NCI-H748 (cell line): Measurements from ENCODE around the gene OR1N2.
"Not testable (repeated sequence)": the region's sequence is repeated elsewhere in the genome, so short reads cannot be mapped to it uniquely, and the experiment has no call there.

ENCODE experiments used
- DNase-seq: peaks from one replicate; lab custom pipeline; 2025; ENCODE audit not compliant: unreplicated experiment; lab: John Stamatoyannopoulos, UW

OR1N2 gene, protein sequence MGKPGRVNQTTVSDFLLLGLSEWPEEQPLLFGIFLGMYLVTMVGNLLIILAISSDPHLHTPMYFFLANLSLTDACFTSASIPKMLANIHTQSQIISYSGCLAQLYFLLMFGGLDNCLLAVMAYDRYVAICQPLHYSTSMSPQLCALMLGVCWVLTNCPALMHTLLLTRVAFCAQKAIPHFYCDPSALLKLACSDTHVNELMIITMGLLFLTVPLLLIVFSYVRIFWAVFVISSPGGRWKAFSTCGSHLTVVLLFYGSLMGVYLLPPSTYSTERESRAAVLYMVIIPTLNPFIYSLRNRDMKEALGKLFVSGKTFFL

DNA sequence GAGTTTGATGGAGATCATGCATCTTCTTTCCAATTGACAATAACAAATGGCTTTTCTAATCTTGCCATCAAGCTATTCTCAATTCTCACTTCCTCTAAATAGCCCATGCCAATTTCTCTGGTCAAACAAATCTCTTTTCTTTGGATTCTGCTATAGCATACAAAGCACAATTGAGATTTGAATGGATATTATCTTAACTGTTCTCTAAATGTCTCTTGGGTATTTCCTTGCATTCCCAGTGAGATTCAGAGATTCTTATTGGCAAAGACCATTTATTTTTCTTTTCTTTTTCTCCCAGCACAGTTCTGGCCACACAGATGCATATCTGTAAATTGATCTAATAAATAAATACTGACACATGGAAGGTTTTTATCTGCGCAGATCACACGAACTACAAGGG lies at the start of gene OR1N2:
OR1N2 (plus strand) TSS at position 301 of the 400 bp plus-strand sequence. CDS start 100 bp downstream, outside the sequence.
- DNase-seq, result no peak

DNA sequence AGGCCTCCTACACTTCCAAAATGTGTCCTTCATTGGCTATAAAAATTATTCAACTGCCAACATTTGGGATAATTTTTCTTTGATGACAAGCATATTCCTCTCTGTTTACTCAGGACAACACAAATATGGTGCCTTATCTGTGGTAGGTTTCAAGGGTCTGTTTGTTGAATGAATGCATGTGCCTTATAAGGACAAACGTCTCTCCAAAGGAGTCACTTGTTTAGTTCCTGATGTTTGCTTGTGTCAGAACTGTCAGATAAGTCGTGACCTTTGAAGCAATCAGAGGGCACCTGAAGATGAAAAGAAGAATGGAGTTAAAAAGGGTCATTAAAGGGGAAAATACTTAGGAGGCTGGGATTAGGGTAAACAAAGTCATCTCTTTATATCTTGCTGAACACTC lies 45.9 kb upstream of the OR1N2 start:
- no peak for DNase-seq

DNA sequence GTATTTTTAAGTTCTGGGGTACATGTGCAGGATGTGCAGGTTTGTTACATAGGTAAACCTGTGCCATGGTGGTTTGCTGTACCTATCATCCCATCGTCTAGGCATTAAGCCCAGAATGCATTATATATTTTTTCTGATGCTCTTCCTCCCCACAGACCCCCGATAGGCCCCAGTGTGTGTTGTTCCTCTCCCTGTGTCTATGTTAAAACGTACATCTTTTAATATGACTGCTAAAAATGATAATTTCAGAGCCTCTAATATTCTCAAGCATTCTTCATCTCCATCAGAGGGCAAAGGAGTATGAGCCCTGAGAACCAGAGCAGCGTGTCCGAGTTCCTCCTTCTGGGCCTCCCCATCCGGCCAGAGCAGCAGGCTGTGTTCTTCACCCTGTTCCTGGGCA lies 42.4 kb upstream of the OR1N2 start, which contains the start of gene OR1J2:
OR1J2 (plus strand) TSS at position 301 of the 400 bp plus-strand sequence; CDS start at position 301, 0 bp downstream.
- DNase-seq, result no peak

DNA sequence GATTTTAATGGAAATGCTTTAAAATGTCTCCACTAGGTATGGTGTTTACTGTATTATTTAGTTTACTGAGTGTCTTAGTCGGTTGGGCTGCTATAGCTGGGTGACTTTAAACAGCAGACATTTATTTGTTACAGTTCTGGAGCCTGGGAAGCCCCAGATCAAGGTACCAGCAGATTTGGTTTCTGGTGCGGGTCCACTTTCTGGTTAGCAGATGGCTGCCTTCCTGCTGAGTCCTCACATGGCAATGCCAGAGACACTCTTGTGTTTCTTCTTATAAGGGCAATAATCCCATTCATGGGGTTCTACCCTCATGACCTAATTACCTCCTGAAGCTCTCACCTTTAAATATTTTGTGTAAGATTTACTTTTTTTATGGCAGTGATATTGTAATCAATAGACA lies 34.7 kb upstream of the OR1N2 start:
- no peak for DNase-seq

DNA sequence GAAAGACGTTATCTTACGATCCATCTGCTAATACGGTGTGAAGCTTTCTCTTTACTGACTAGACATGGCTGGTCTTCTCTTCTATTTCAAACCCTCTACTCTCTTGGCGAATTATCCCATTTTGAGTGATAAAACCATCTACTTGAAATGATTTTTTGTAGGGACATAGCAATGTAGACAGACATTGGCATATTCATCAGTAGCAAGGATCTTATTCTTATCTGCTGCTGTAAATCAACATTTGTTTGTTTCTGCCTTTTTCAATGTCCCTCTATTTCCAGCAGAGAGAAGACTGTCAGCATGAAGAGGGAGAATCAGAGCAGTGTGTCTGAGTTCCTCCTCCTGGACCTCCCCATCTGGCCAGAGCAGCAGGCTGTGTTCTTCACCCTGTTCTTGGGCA lies 34.1 kb upstream of the OR1N2 start, which contains the start of gene OR1J4:
OR1J4 (plus strand) TSS at position 301 of the 400 bp plus-strand sequence; CDS start at position 301, 0 bp downstream.
- DNase-seq, result no peak

DNA sequence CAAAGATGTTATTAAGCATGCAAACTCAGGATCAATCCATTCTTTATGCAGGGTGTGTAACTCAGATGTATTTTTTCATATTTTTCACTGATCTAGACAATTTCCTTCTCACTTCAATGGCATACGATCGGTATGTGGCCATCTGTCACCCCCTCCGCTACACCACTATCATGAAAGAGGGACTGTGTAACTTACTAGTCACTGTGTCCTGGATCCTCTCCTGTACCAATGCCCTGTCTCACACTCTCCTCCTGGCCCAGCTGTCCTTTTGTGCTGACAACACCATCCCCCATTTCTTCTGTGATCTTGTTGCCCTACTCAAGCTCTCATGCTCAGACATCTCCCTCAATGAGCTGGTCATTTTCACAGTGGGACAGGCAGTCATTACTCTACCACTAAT lies 33.5 kb upstream of the OR1N2 start:
- DNase-seq, result no peak

DNA sequence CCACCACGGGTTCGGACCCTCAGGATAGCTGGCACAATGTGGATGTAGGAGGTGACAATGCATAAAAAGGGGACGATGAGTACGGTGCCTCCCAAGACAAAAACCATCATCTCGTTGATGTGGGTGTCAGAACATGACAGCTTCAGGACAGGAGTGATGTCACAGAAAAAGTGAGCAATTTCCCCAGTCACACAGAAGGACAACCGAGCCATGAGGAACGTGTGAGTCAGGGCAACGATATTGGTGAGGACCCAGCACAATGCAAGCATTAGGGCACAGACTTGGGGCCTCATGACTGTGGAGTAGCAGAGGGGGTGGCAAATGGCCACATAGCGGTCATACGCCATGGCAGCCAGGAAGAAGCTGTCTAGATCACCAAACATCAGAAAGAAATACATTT lies 26.3 kb upstream of the OR1N2 start:
- DNase-seq, result no peak

DNA sequence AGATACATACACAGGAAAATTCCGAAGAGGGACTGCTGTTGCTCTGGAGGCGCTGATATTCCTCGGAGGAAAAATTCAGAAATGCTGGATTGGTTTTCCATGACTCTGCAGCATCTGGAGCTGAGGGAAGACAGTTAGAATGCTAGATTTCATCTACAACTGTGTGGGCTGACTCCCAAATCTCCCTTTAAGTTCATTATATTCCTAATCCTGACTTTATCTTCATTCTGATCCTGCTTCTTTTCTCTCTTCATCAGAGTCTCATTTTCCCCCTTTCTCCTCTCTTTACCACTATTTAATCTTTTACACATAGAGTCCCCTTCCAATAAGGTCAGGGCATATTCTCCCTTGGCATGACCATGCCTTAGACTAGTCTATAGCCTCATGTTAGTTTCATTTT lies 25.7 kb upstream of the OR1N2 start, which contains the start of gene OR1N1:
OR1N1 (minus strand) TSS at position 101 of the 400 bp plus-strand sequence; CDS start at position 101, 0 bp downstream.
- DNase-seq, result no peak

DNA sequence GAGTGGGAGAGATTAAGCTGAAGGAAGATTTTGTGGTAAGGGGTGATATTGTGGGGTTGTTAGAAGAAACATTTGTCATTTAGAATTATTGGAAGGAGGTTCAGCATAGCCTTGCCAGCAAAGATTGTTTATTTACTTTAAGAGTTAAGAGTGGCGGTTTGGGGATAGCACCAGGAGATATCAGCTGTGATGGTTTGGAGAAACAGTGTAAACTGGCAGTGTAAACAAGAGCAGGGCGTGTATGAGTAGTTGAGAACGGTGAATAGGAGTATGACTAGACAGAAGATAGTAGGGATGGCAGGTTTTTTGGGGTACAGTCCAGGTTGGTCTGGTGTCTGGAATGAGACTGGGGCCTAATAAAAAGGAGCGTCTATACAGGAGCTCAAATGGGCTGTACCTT lies 21.8 kb upstream of the OR1N2 start:
- not testable (repeated sequence) for DNase-seq

DNA sequence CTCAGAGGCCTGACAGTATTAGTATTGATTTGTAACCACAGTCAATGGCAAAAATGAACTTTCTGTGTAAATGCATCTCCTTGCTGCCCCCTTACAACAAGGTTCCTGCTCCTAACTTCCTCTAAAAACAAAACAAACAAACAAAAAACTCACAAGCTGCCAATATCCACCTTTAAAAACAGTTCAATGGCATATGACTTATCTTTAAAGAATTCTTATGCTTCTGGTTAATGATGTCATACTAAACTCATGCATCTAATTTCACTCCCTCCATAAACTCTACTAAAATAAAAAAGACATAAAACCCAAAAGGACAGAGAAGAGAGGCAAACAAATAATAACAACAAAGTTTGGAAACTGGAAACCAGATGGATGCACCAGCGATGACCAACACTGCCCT lies 16.8 kb upstream of the OR1N2 start:
- DNase-seq, result no peak

DNA sequence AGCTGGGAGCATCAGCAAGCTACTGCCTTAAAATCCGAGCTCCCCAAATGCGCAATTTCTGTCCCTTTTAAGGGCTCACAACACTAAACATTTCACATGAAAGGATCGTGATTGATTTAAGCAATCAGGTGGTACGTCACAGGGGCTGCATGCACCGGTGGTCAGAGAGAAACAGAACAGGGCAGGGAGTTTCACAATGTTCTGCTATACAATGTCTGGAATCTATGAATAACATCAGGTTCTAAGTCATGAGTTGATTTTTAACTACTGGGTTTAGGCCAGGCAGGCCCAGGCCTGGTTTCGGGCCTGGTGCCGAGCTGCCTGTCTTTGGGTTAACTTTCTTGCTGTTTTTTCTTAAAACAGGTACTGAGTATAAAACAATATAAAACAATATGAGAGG lies 15.8 kb upstream of the OR1N2 start:
- not testable (repeated sequence) for DNase-seq

DNA sequence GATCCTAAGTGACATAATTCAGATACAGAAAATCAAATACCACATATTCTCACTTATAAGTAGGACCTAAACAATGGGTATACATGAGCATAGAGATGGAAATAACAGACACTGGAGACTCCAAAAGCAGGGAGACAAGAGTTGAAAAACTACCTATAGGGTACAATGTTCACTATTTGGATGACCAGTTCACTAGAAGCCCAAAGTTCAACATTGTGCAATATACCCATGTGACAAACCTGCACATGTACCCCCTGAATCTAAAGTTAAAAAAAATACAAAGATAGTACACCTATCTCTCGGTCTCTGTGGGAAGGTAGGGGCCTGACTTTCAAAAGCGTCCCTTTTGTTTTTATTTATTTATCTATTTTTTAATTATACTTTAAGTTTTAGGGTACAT lies 14.2 kb upstream of the OR1N2 start:
- no peak for DNase-seq

DNA sequence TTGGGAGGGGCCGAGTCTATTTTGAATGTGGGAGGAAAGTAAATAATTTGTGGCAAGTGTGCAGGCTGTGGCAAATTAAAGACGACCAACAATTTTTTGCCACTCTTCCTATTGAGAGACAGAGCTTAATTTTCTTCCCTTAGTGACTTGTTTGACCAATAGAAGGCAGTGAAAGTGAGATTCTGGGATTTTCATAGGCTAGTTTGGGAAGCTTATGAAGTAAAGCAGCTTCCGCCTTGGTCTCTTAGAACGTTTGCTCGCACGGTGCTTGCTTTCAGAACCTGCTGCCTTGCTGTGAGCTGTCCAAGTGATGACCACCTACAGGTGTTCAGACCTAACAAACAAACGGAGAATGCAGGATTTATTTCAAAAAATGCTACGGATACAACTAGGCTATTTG lies 6.7 kb upstream of the OR1N2 start:
- peak; percentile 79 for DNase-seq

DNA sequence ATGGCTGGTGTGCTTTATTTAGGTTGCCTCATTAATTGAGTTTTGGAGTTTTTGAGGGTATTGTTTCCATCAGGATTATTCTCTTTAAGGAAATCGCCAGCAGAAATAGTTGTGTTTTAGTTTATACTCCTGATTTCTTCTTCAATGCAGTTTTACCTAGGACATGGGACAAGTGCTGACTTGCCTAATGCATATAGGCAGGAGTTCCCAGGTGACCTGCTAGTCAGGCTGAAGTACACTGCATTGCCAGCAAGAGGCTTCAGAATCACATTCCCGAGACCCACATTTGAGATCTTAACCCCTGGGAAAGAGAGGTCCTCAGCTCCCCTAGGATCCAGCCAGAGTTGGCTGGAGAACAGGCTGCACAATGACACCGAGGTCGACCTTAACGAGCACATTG lies 1.5 kb upstream of the OR1N2 start:
- DNase-seq, result no peak

DNA sequence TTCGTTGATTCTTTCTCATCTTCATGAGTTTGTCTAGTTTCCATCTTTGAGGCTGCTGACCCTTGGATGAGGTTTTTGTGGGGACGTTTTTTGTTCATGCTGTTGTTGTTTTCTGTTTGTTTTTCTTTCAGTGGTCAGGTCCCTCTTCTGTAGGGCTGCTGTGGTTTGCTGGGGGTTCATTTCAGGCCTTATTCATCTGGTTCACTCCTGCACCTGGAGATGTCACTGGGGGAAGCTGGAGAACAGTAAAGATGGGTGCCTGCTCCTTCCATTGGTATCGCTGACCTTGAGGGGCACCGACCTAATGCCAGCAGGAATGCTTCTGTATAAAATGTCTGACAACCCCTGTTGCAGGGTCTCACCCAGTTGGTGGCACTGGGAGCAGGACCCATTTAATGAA lies 8.5 kb downstream of the OR1N2 start:
- no peak for DNase-seq

DNA sequence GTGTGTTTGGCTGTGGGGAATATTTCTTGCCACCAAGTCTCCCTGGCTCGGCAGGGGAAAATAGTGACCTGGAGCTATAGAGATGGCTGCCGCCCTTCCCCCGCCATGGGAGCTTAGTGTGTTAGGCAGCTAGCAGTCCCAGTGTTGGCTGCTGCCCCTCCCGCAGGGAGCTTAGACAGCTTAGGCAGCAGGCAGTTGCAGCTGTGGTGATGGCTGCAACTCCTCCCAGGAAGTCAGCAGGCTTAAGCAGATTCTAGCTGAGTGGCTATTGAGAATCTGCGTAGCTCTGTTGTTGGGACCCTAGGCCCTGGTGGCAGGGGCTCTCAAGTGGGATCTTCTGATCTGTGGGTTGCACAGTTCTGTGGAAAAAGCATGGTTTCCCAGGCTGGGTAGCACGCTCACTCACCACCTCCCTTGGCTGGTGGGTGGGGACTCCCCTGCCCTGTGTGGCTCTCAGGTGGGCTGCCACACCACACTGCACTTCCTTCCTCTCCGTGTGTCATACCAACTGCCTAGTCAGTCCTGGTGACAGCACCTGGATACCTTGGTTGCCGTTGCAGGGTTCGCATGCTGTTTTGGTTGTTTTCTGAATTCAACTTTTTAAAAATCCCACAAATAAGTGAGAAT lies 9.3 kb downstream of the OR1N2 start:
- DNase-seq, result no peak

DNA sequence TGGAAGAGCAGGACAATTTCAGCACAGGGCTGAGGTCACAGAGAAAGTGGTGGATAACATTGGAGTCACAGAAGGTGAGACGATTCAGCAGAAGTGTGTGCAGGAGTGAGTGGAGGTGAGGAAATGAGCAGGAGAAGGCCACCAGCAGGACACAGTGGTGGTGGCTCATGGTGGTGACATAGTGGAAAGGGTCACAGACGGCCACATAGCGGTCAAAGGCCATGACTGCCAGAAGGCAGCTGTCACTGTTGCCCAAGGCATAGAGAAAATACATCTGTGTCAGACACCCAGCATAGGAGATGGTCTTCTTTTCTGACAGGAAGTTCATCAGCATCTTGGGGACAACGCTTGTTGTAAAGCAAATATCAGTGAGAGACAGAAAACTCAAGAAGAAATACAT lies 15.0 kb downstream of the OR1N2 start:
- no peak for DNase-seq

DNA sequence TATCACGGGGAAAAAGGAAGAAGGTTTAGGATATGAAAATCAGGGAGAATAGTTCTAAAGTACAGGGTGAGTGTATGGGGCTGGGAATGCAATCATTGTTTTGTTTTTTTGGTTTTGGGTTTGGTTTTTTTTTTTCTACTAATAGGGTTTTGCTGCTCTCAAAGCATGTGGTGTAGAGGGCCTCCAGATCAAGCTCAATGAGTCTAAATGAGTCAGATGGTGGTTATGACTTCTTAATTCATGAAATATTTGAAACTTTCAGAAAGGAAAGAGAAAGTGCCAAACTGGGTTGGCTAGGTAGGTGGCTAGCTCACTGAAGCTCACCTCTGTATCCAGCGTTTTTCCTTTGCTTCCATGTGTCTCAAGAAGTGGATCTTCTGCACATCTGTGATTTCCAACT lies 19.5 kb downstream of the OR1N2 start:
- no peak for DNase-seq

DNA sequence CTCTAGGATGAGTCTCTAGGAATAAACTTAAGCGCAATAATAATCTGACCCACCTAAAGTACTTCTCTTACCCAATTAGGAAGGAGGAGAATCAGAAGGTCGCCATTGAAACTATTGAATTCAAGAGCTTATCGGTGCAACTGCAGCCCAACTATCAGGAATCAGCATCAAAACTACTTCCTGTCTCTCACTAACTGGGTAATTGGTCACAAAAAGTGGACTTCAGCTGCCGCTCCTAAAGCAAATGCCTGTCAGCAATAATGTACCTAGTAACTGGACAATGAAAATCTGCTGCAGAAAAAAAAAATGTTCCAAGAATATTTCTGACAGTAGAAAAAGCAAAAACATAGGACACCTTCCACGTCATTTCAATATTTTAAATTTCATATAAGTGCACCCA lies 27.0 kb downstream of the OR1N2 start:
- DNase-seq, result no peak

DNA sequence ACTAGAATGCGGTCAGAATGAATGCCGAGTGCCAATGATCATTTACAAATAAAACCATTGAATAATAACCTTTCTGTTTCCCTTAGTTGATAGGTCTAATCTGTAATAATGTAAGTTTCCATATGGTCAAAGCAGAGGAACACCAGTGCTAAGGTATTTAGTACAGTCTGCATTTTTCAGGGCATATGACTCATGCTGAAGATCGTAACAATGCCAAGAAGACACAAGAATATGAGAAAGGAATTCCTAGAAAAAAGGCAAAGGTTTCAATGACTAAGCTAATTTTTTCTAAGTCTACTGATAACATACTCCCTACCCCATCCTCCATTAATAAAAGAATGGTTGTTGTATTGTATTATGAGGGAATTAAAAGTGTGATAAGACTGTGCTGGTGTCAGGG lies 27.4 kb downstream of the OR1N2 start:
- DNase-seq, result no peak

DNA sequence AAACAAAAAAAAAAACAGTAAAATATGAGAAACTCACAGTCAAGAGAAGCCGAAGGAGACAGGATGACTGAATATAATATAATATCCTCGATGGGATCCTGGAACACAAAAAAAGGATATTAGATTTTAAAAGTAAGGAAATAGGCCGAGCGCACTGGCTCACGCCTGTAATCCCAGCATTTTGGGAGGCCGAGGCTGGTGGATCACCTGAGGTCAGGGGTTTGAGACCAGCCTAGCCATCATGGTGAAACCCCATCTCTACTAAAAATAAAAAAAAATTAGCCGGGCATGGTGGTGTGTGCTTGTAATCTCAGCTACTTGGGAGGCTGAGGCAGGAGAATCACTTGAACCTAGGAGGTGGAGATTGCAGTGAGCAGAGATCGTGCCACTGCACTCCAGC lies 30.4 kb downstream of the OR1N2 start, which contains the start of gene OR1L8:
OR1L8 (minus strand) TSS at position 101 of the 400 bp plus-strand sequence. CDS start 14,907 bp downstream, outside the sequence.
- DNase-seq, result not testable (repeated sequence)
